HFFc6 (cell line): ENCODE data around the gene MN1. TPM values are rescaled to one million over a fixed set of nuclear protein-coding genes. Genes with fewer than 3 reads are reported as not detected.
A peak's percentile ranks its signal among the peaks of the same experiment; 100 is the strongest.

Experiments used
- DNase-seq: peaks from one replicate; pipeline ENCODE4 v3.0.0-alpha.2; 2018
- H3K27ac Mint-ChIP-seq: 2 replicates; pipeline ENCODE4 v1.8.0; 2020; ENCODE audit warnings: mild to moderate bottlenecking, mixed read lengths
- H3K27me3 Mint-ChIP-seq: 2 replicates; pipeline ENCODE4 v1.8.0; 2021; ENCODE audit warnings: mild to moderate bottlenecking, moderate library complexity, mixed read lengths; ENCODE audit not compliant: insufficient read depth
- H3K36me3 Mint-ChIP-seq: 2 replicates; pipeline ENCODE4 v1.8.0; 2021; ENCODE audit warnings: low read depth, mixed read lengths
- H3K4me1 Mint-ChIP-seq: 2 replicates; pipeline ENCODE4 v1.8.0; 2020; ENCODE audit warnings: low read depth, mixed read lengths
- H3K4me3 Mint-ChIP-seq: 2 replicates; pipeline ENCODE4 v1.8.0; 2020; ENCODE audit warnings: mild to moderate bottlenecking, moderate library complexity, mixed read lengths
- H3K9me3 Mint-ChIP-seq: 2 replicates; pipeline ENCODE4 v1.8.0; 2020; ENCODE audit warnings: mild to moderate bottlenecking, mixed read lengths
- CTCF ChIP-seq: fragments of 200-600 bp; sonication (generic); IDR thresholded peaks from 2 replicates; pipeline ENCODE4 v1.5.0; 2021; ENCODE audit warnings: antibody characterized with exemption, mild to moderate bottlenecking
- total RNA-seq, 6 experiments: library from RNA; stranded (reverse); fragmentation: NEBNext Ultra II Directional; extraction: Animal tissue kit (Norgen Biotek cat#: 25700); gene quantifications; 2 replicates in 1 of 6; 3 replicates in 5 of 6; pipeline ENCODE4 v1.2.3, GENCODE V29; 2021

The MN1 gene
- total RNA-seq, 6 experiments from 2014 or later: 0.09 to 0.14 (median 0.12) TPM

GRCh38 chr22:27808451-27809225 lies 7.1 kb upstream of the MN1 start:
- no peak for TF ChIP-seq CTCF
- Mint-ChIP-seq H3K4me3 (no peak overlapping the region), H3K4me1 (peaks cover 21% of the 10 kb centered on the region; the same call in 1 of the 2 replicates), H3K27me3 (peaks cover 26% of the 10 kb centered on the region), H3K9me3 (no peaks in the 10 kb centered on the region), H3K27ac (no peak overlapping the region), H3K36me3 (no peaks in the 10 kb centered on the region)
- no peak for DNase-seq

GRCh38 chr22:27805841-27806240 lies 4.3 kb upstream of the MN1 start:
- Mint-ChIP-seq H3K27me3 (peaks cover 22% of the 10 kb centered on the region), H3K4me1 (peaks cover 15% of the 10 kb centered on the region; the same call in 1 of the 2 replicates), H3K9me3 (no peaks in the 10 kb centered on the region), H3K36me3 (no peaks in the 10 kb centered on the region), H3K27ac (no peak overlapping the region), H3K4me3 (no peak overlapping the region)
- TF ChIP-seq CTCF: no peak
- no peak for DNase-seq

- TF ChIP-seq CTCF: peak; percentile 86
- DNase-seq: peak; percentile 46
- Mint-ChIP-seq H3K4me3 (no peak overlapping the region), H3K36me3 (no peaks in the 10 kb centered on the region), H3K9me3 (no peaks in the 10 kb centered on the region), H3K4me1 (peaks cover 5% of the 10 kb centered on the region; the same call in 1 of the 2 replicates), H3K27ac (no peak overlapping the region), H3K27me3 (peaks cover 17% of the 10 kb centered on the region)
These were observed 3.1 kb upstream of the MN1 start for GRCh38 chr22:27804470-27805297.

- H3K4me1 Mint-ChIP-seq: peaks cover 5% of the 10 kb centered on the region; the same call in 1 of the 2 replicates
- no peak overlapping the region for H3K4me3 Mint-ChIP-seq
- no peak for TF ChIP-seq CTCF
- DNase-seq: no peak
- H3K36me3 Mint-ChIP-seq: no peaks in the 10 kb centered on the region
- H3K9me3 Mint-ChIP-seq: no peaks in the 10 kb centered on the region
- peaks cover 20% of the 10 kb centered on the region for H3K27me3 Mint-ChIP-seq
- no peak overlapping the region for H3K27ac Mint-ChIP-seq
These were observed 2.4 kb upstream of the MN1 start for GRCh38 chr22:27803841-27804415.

- no peak for TF ChIP-seq CTCF
- Mint-ChIP-seq H3K27ac (no peak overlapping the region), H3K4me3 (peak overlapping the region; percentile 71), H3K27me3 (peaks cover 15% of the 10 kb centered on the region), H3K36me3 (no peaks in the 10 kb centered on the region), H3K4me1 (peaks cover 5% of the 10 kb centered on the region; the same call in 1 of the 2 replicates), H3K9me3 (no peaks in the 10 kb centered on the region)
- DNase-seq: no peak
These were observed 954 bp upstream of the MN1 start for GRCh38 chr22:27802346-27803073.
